BJ (cell line): ENCODE results near the gene ARHGAP31. TPM values are rescaled to one million over a fixed set of nuclear protein-coding genes. Genes with fewer than 3 reads are reported as not detected.

Experiments
- CTCF ChIA-PET: fragments of 350-600 bp; formaldehyde crosslinking; extraction: SDS; loops from one replicate; lab custom pipeline; 2021; ENCODE audit warnings: antibody characterized with exemption, inconsistent platforms; lab: Yijun Ruan, JAX
- POLR2A ChIA-PET: fragments of 300-600 bp; sonication (Branson Sonifier 250); formaldehyde crosslinking; extraction: SDS; loops from one replicate; lab custom pipeline; 2021; ENCODE audit warnings: antibody characterized with exemption; lab: Charles Lee
- DNase-seq: peaks from one replicate; pipeline ENCODE4 v3.0.0-alpha.2; 2011; ENCODE audit warnings: low read depth
- H3K27me3 ChIP-seq: 2 replicates; pipeline ENCODE4 v1.6.0; 2011; ENCODE audit warnings: low read length; ENCODE audit not compliant: control insufficient read depth, insufficient read depth
- H3K36me3 ChIP-seq: 2 replicates; pipeline ENCODE4 v1.5.1; 2011; ENCODE audit warnings: low read length; ENCODE audit not compliant: control insufficient read depth, insufficient read depth
- H3K4me3 ChIP-seq: 2 replicates; pipeline ENCODE4 v1.5.1; 2011; ENCODE audit warnings: low read depth, mild to moderate bottlenecking, control low read depth, low read length
- polyA plus RNA-seq: library from polyadenylated mRNA; depleted of rRNA; stranded (reverse); fragments of >200 nt; gene quantifications from 2 replicates; pipeline ENCODE4 v1.2.3, GENCODE V29; 2011
- TF ChIP-seq, protein P1 (sequence below): IDR thresholded peaks from 2 replicates; pipeline ENCODE4 v1.5.1; 2011; ENCODE audit warnings: low read depth, mild to moderate bottlenecking, control low read depth, inconsistent platforms, low read length, moderate library complexity; ENCODE audit not compliant: insufficient read depth

ARHGAP31 gene
- polyA plus RNA-seq, 1 experiment: 19.4 TPM

DNA sequence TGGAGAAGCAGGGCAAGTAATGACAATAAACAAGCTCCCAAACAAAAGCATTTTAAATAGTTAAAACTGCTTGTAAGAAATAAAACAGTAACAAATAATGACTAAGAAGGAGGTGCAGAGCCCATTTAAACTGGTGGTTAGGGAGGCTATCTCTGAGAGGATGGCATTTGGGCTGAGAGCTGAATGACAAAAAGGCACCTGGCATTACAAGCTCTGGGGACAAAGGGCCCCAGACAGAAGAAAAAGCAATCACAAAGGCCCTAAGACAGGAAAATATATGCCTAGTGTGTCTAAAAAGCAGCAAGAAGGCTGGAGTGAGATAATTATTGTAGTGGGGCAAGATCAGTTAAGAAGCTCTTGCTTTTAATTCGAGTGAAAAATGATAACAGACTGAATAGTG is 159.6 kb downstream of the ARHGAP31 start:
- ChIA-PET CTCF (interaction anchor here (0.8 to 1.9 kb wide), 2 partner anchors 14 to 37 kb away, joined by 3 to 4 read pairs; no protein-coding TSS in a partner anchor), POLR2A (no interaction called here)
- Histone ChIP-seq H3K4me3 (no peak overlapping the region), H3K36me3 (peaks cover 11% of the 10 kb centered on the region), H3K27me3 (no peaks in the 10 kb centered on the region)
- DNase-seq: no peak
- TF ChIP-seq, protein P1, sequence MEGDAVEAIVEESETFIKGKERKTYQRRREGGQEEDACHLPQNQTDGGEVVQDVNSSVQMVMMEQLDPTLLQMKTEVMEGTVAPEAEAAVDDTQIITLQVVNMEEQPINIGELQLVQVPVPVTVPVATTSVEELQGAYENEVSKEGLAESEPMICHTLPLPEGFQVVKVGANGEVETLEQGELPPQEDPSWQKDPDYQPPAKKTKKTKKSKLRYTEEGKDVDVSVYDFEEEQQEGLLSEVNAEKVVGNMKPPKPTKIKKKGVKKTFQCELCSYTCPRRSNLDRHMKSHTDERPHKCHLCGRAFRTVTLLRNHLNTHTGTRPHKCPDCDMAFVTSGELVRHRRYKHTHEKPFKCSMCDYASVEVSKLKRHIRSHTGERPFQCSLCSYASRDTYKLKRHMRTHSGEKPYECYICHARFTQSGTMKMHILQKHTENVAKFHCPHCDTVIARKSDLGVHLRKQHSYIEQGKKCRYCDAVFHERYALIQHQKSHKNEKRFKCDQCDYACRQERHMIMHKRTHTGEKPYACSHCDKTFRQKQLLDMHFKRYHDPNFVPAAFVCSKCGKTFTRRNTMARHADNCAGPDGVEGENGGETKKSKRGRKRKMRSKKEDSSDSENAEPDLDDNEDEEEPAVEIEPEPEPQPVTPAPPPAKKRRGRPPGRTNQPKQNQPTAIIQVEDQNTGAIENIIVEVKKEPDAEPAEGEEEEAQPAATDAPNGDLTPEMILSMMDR: no peak

DNA sequence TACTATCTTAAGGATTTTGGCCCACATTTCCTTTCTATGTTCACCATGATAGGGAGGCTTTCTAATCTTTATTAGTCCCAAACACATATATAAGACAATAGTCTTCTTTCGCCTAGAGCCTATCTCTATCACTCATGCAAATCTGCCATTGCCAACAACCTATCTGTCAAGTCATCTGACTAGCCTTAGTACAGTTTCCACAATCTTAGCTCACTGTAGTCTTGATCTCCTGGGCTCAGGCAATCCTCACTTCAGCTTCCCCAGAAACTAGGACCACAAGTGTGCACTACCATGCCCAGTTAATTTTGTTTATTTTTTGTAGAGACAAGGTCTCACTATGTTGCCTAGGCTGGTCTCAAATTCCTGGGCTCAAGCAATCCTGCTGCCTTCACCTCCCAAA is 162.3 kb downstream of the ARHGAP31 start:
- ChIA-PET CTCF (interaction anchor here (0.8 to 1.5 kb wide), 4 partner anchors 8 to 227 kb away, joined by 3 to 4 read pairs (median 3); no protein-coding TSS in a partner anchor), POLR2A (no interaction called here)
- DNase-seq: no peak
- Histone ChIP-seq H3K4me3 (no peak overlapping the region), H3K36me3 (peaks cover 14% of the 10 kb centered on the region), H3K27me3 (no peaks in the 10 kb centered on the region)
- TF ChIP-seq, protein P1: no peak

DNA sequence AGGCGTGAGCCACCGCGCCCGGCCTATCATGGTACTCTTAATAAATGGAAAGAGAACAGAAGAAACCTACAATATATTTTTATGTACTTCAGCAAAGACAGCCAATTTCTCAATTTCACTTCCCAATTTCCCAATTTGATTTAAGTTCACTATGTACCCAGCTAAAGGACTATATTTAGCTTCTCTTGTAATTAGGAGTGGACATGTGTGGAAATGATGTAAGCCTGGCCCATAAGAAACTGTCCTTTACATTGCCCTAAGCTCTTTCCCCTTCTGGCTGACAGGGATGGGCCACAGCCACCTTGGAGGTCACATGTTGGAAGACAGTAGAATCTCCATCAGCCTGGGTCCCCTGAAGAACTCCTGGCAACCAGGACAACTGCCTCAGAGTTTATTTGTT is 163.1 kb downstream of the ARHGAP31 start:
- DNase-seq: no peak
- CTCF ChIA-PET: interaction anchor here (1.0 to 1.5 kb wide), 2 partner anchors 77 to 224 kb away, joined by 3 to 4 read pairs; no protein-coding TSS in a partner anchor
- TF ChIP-seq, protein P1: no peak
- Histone ChIP-seq H3K36me3 (peaks cover 16% of the 10 kb centered on the region), H3K4me3 (no peak overlapping the region), H3K27me3 (no peaks in the 10 kb centered on the region)
- POLR2A ChIA-PET: no interaction called here

DNA sequence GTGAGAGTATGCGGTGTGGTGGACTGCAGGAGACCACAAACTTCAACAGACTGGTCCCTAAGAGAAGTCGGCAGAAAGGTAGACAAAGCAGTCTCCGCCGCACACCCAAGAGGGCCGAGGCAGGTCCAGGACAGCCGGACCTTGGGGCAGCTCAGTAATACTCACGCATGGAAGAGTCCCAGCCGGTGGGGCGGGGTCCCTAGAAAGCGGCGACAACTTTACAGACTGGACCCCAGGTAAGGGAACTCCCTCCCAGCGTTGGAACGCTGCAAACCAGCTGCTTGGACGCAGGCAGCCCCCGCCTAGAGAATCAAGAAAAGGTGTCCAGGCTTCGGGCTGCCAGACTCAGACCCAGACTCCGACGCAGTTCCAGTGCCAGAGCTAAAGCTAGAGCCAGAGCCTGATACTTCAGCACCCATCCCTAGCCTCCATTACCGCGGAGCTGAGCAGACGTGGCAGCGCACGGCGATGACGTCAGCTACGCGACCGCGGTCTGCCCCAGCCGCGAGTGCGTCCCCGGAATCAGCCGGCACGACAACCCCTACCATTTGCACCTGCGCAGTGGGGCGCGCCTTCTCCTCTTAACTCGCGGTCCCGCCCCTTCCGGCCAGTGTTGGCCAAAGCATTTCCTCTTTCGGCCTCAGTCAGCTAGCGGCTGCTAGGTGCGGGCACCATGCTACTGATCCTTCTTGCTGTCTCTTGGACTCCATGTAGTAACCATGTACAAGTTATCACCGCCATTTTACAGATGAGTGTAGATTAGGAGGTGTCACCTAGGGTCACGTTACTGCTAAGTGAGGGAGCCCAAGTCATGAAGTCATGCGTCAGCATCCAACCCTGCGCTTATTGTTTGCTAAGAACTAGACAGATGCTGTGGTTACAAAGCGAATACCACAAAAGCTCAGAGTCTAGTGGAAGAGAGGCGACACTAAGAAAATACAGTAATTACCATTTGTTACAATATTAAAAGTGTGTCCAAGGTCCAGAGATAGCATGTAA is 169.3 kb downstream of the ARHGAP31 start, which contains the start of gene TMEM39A:
Gene TMEM39A (minus strand): TSS at position 445 of the 999 bp plus-strand sequence. CDS start 1,541 bp downstream, outside the sequence.
- peak; percentile 85 for DNase-seq
- Histone ChIP-seq H3K36me3 (peaks cover 5% of the 10 kb centered on the region), H3K4me3 (peak within 1 kb of the TSS; percentile 76), H3K27me3 (no peaks in the 10 kb centered on the region)
- TF ChIP-seq, protein P1: no peak
- POLR2A ChIA-PET: interaction anchor here (0.6 to 0.9 kb wide), 2 partner anchors 13 to 200 kb away, joined by 3 read pairs; no protein-coding TSS in a partner anchor
- CTCF ChIA-PET: interaction anchor here (0.8 to 2.0 kb wide), 5 partner anchors 29 to 222 kb away, joined by 3 to 4 read pairs (median 4); no protein-coding TSS in a partner anchor

DNA sequence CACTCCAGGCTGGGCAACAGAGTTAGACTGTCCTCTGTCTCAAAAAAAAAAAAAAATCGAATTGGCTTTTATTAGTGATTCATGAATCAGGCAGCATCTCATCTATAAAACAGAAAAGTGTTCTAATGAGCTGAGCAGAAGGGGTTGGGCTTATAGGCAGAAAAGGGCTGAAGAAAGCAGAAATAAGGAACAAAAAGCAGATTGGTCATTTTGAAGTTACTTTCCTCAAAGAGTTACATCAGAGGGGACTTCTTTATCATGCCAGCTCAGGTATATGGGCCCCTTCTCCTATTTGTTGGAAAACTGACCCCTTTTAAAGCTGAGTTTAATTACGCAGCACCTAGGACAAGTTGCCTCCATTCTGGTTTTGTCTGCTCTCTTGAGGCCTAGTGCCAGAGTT is 173.9 kb downstream of the ARHGAP31 start:
- no peaks in the 10 kb centered on the region for H3K27me3 ChIP-seq
- no peak for DNase-seq
- POLR2A ChIA-PET: no interaction called here
- H3K36me3 ChIP-seq: no peaks in the 10 kb centered on the region
- CTCF ChIA-PET: no interaction called here
- TF ChIP-seq, protein P1: no peak
- no peak overlapping the region for H3K4me3 ChIP-seq
